GM12892 (cell line): Measurements from ENCODE around the gene SRD5A1.
"Not testable (repeated sequence)": the region's sequence is repeated elsewhere in the genome, so short reads cannot be mapped to it uniquely, and the experiment has no call there.

Source experiments
- DNase-seq: peaks from one replicate; pipeline ENCODE4 v3.0.0; 2011; ENCODE audit not compliant: insufficient read length
- FAIRE-seq: peaks from 2 replicates; lab custom pipeline; 2011; peaks lifted over from hg19 to GRCh38; lab: Jason Lieb, UNC
- POLR2A ChIP-seq: IDR thresholded peaks from 2 replicates; pipeline ENCODE4 v1.6.1; 2011; ENCODE audit warnings: low read depth, low read length, control low read depth
- POLR2AphosphoS5 ChIP-seq: IDR thresholded peaks from 2 replicates; pipeline ENCODE4 v1.6.1; 2011; ENCODE audit warnings: low read depth, low read length, control low read depth
- TAF1 ChIP-seq: IDR thresholded peaks from 2 replicates; pipeline ENCODE4 v1.6.1; 2011; ENCODE audit warnings: low read depth, mild to moderate bottlenecking, control low read depth, low read length, borderline replicate concordance

The SRD5A1 gene

DNA sequence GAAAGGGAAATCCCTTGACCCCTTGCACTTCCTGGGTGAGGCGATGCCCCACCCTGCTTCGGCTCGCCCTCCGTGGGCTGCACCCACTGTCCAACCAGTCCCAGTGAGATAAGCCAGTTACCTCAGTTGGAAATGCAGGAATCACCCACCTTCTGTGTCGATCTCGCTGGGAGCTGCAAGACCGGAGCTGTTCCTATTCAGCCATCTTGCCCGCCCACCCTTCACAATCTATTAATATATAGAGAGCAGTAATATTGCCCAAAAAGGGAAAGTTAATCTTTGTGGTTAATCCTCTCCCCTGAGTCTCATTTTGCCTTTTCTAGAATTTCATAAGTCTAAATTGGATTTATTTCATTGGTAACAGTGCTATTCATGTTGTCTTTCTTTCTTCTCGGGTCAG is 16.4 kb downstream of the SRD5A1 start:
- no peak for TF ChIP-seq POLR2A
- TF ChIP-seq POLR2AphosphoS5, result no peak
- no peak for TF ChIP-seq TAF1
- no peak for FAIRE-seq
- DNase-seq, result no peak

DNA sequence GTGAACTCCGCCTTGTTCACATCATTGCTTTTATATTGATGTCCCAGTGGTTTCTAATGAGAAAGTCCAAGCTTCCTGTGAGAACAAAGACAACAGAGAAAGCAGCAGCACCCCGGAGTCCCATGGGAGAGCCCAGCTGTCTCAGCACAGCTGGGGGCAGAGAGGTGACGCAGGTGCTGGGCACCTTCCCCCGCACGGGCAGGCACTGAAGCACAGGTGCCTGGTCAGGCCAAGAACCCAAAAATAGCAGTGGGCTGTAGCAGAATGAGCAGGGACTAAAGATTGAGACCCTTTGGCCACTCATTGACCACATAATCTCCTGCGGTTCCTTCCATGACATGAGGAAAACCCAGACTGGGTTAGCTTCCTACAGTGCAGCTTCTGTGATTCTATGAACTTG is 18.8 kb downstream of the SRD5A1 start:
- TF ChIP-seq TAF1, result no peak
- TF ChIP-seq POLR2A, result no peak
- DNase-seq (no peak), FAIRE-seq (no peak)

GRCh38 chr5:6655432-6655831 is 22.2 kb downstream of the SRD5A1 start:
- no peak for DNase-seq
- TF ChIP-seq POLR2A, result no peak
- no peak for TF ChIP-seq POLR2AphosphoS5
- TF ChIP-seq TAF1, result no peak
- no peak for FAIRE-seq

DNA sequence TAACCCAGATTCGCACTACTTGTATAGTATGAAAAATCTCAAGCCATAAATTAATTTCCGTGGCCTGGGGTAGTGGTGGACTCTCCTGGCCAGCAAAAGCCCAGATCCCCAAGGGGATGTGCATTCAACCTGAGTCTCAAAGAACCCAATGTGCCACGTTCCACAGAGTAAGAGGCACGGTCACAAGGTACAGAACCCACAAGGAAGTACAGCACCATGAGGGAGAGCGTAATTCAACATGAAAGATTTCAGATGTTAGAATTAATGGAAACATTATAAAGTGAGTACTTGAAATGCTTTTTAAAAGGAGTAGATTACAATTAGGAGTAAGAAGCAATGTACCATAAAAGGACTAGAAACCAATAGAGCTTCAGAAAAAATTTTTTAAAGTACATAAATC is 23.4 kb downstream of the SRD5A1 start:
- DNase-seq (no peak), FAIRE-seq (no peak)

DNA sequence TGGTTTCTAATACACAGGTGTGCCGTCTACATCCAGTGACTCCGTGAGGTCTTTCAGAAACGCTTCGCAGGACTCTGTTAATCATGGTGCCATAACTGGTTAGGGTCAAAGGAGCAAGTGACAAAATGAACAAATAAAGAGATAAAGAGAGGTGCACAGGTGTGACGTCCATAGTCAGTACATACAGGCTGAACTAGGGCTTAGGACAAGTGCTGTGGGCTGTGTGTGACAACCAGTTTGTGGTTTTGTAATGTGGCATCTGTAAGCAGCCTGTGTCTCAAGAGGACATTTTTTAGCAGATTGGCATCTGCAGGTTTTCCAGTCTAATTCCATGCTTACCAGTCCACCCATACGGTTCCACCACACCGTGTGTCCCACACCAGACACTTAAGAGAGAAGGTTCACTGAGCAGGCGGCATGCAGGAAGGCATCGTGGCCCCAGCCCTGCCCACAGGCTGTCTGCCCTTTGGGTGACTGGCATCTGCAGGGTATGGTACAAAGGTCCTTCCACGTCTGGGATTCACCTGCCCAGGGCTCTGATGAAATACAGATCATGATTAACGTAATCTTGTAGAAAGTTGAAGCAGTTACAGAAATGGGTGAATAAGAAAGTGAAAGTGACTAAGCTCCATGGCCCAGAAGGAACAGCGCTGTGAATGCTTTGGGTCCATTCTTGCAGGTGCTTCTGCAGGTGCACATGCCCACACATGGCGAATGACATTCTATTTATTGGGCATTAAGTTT is 26.9 kb downstream of the SRD5A1 start:
- TF ChIP-seq POLR2AphosphoS5 (no peak), TAF1 (no peak), POLR2A (no peak)
- DNase-seq (peak; percentile 33), FAIRE-seq (peak; percentile 73)

More for the DNA sequence above, 23.4 kb downstream of the SRD5A1 start:
- TF ChIP-seq TAF1 (no peak), POLR2A (no peak), POLR2AphosphoS5 (no peak)

GRCh38 chr5:6660688-6661087 is 27.4 kb downstream of the SRD5A1 start:
- peak; percentile 78 for FAIRE-seq
- no peak for DNase-seq
- no peak for TF ChIP-seq POLR2A
- TF ChIP-seq POLR2AphosphoS5, result no peak
- no peak for TF ChIP-seq TAF1

- FAIRE-seq, result no peak
- TF ChIP-seq TAF1, result no peak
- TF ChIP-seq POLR2AphosphoS5, result no peak
- TF ChIP-seq POLR2A, result no peak
- DNase-seq, result no peak
Observed at GRCh38 chr5:6666762-6667161, 33.5 kb downstream of the SRD5A1 start.

DNA sequence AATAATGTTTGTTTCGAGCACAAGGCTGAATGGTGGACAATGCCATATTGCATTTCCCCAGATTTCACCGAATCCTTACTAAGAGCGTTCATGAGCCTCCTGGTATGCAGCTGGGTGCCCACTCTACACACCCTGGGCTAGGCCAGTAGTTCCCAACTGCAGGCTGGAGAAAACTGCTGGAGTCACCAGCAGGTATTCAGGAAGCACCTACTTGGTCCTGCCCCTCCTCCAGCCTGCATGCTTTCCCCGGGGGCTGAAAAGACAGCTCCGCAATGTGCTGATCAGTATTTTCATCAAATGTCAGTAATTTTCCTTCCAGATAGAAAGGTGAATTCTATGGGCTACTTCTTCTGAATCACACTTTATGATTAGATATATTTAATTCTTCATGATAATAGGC is 34.4 kb downstream of the SRD5A1 start:
- TF ChIP-seq TAF1 (no peak), POLR2AphosphoS5 (no peak), POLR2A (no peak)
- FAIRE-seq, result no peak
- no peak for DNase-seq

DNA sequence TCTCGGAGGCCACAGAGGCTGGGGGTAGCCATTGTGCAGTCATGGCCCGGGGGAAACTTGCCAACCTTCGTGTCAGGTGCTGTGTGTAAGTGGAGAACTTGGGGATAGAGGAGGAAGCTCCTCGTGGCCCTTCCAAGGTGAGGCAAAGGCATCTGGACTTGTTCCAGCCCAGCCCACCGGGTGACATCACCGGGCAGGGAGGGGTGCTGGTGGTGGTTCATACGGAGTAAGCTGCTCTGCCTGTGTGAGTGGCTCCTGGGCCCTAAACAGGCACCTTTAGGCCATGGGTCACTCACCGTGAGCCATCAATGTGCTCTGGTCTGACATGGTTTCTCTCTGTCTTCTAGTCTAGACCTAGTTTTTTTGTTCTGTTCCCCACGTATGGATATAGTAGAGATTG is 35.5 kb downstream of the SRD5A1 start:
- DNase-seq, FAIRE-seq: not testable (repeated sequence)

- FAIRE-seq, result no peak
- TF ChIP-seq POLR2AphosphoS5 (no peak), POLR2A (no peak), TAF1 (no peak)
- DNase-seq, result no peak
Observed at GRCh38 chr5:6673031-6673430, 39.8 kb downstream of the SRD5A1 start.

DNA sequence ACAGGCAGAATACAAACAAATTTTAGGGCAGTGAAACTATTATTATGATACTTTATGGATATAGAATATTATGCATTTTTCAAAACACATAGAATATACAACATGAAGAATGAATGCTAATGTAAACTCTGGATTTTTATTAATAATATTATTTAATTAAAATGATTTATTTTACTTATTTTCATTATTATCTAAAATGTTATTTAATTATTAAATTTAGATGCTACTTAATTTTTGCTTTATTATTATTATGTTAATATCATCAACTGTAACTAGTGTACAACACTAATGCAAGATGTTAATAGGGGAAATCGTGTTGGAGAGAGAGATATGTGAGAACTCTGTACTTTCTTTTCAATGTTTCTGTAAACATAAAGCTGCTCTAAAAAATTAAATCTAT is 40.7 kb downstream of the SRD5A1 start:
- no peak for DNase-seq
- no peak for FAIRE-seq
- TF ChIP-seq TAF1 (no peak), POLR2A (no peak), POLR2AphosphoS5 (no peak)

DNA sequence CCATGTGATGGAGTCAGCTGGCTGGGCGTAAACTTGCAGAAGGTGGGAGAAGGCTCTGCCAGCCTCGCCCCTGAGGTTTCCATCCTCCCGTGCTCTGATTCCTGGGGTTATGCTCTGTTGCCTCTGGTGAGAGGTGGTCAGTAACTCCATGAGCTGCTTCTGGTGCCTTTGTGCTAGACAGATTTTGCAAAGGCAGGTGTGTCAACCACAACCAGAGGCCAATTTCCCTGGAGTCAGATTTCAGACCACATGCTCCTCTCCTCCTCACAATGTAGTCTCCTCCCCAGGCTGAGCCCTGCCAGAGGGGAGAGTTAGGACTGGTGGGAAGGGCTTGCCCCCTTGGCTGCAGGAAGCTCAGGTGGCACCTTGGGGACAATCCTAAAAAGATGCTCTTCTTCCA is 41.2 kb downstream of the SRD5A1 start:
- FAIRE-seq, result no peak
- TF ChIP-seq POLR2AphosphoS5 (no peak), TAF1 (no peak), POLR2A (no peak)
- DNase-seq, result no peak

- no peak for DNase-seq
- no peak for TF ChIP-seq POLR2A
- TF ChIP-seq POLR2AphosphoS5, result no peak
- no peak for TF ChIP-seq TAF1
- FAIRE-seq, result no peak
Observed at GRCh38 chr5:6674886-6675285, 41.6 kb downstream of the SRD5A1 start.
